AG04450 (cell line): ENCODE data around the gene NSRP1. TPM values are rescaled to one million over a fixed set of nuclear protein-coding genes. Genes with fewer than 3 reads are reported as not detected.

Experiments
- CTCF ChIA-PET: fragments of 300-600, 350-600 bp; formaldehyde crosslinking; extraction: SDS; loops from one replicate; lab custom pipeline; 2022; ENCODE audit warnings: antibody characterized with exemption, inconsistent platforms; lab: Charles Lee
- POLR2A ChIA-PET: fragments of 350-600 bp; formaldehyde crosslinking; extraction: SDS; loops from one replicate; lab custom pipeline; 2021; ENCODE audit warnings: antibody characterized with exemption, inconsistent platforms; lab: Yijun Ruan, JAX
- DNase-seq: peaks from one replicate; pipeline ENCODE4 v3.0.0-alpha.2; 2011; ENCODE audit warnings: low read depth, low spot score
- H3K27ac ChIP-seq: one replicate; pipeline ENCODE4 v1.5.1; 2012; ENCODE audit warnings: low read depth, low read length, control low read depth
- H3K27me3 ChIP-seq: one replicate; pipeline ENCODE4 v1.6.0; 2012; ENCODE audit warnings: low read length; ENCODE audit not compliant: control insufficient read depth, insufficient read depth
- H3K4me3 ChIP-seq: 2 replicates; pipeline ENCODE4 v1.5.1; 2011; ENCODE audit warnings: mild to moderate bottlenecking, low read depth, low read length, control low read depth
- H3K9me3 ChIP-seq: 2 replicates; pipeline ENCODE4 v1.5.1; 2012; ENCODE audit warnings: low read length; ENCODE audit not compliant: control insufficient read depth, insufficient read depth
- polyA plus RNA-seq: library from polyadenylated mRNA; depleted of rRNA; stranded (reverse); fragments of >200 nt; gene quantifications from 2 replicates; pipeline ENCODE4 v1.2.3, GENCODE V29; 2011
- TF ChIP-seq, protein P1 (sequence below): IDR thresholded peaks from 2 replicates; pipeline ENCODE4 v1.5.1; 2011; ENCODE audit warnings: low read depth, low read length, control low read depth, inconsistent platforms

Gene NSRP1
- polyA plus RNA-seq, 1 experiment = 18.6 TPM

- TF ChIP-seq, protein P1, sequence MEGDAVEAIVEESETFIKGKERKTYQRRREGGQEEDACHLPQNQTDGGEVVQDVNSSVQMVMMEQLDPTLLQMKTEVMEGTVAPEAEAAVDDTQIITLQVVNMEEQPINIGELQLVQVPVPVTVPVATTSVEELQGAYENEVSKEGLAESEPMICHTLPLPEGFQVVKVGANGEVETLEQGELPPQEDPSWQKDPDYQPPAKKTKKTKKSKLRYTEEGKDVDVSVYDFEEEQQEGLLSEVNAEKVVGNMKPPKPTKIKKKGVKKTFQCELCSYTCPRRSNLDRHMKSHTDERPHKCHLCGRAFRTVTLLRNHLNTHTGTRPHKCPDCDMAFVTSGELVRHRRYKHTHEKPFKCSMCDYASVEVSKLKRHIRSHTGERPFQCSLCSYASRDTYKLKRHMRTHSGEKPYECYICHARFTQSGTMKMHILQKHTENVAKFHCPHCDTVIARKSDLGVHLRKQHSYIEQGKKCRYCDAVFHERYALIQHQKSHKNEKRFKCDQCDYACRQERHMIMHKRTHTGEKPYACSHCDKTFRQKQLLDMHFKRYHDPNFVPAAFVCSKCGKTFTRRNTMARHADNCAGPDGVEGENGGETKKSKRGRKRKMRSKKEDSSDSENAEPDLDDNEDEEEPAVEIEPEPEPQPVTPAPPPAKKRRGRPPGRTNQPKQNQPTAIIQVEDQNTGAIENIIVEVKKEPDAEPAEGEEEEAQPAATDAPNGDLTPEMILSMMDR = no peak
- no peak overlapping the region for H3K4me3 ChIP-seq
- H3K27ac ChIP-seq = no peak overlapping the region
- H3K9me3 ChIP-seq = peaks cover 3% of the 10 kb centered on the region
- no peak for DNase-seq
- ChIA-PET CTCF (interaction anchor here (0.6 kb wide), 1 partner anchor 258 kb away, joined by 3 read pairs; no protein-coding TSS in a partner anchor), POLR2A (interaction anchor here (0.6 kb wide), 1 partner anchor 21 kb away, joined by 3 read pairs; no protein-coding TSS in a partner anchor)
- no peaks in the 10 kb centered on the region for H3K27me3 ChIP-seq
Measured at GRCh38 chr17:30160419-30161172, 44.0 kb downstream of the NSRP1 start.

DNA sequence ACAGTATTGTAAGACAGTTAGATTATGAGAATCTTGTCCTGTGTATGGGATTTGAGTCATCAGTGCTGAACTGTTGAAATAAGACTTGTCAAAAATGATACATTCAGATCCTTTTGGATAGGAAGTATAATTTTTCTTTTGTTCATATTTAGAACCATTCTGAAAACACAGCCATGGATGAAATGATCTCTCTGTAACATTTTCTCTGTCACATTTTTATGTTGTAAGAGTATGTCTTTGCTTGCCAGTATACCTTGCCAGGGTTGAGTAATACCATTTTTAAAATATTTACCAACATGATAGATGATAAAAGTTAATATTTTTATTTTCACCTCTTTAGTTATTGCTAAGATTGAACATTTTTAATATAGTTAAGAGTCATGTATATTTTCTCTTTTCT, 45.0 kb downstream of the NSRP1 start:
- ChIA-PET CTCF (no interaction called here), POLR2A (interaction anchor here (1.2 kb wide), 1 partner anchor 94 kb away, joined by 3 read pairs; no protein-coding TSS in a partner anchor)
- Histone ChIP-seq H3K27me3 (no peaks in the 10 kb centered on the region), H3K27ac (no peak overlapping the region), H3K9me3 (peaks cover 3% of the 10 kb centered on the region), H3K4me3 (no peak overlapping the region)
- TF ChIP-seq, protein P1 = no peak
- no peak for DNase-seq

DNA sequence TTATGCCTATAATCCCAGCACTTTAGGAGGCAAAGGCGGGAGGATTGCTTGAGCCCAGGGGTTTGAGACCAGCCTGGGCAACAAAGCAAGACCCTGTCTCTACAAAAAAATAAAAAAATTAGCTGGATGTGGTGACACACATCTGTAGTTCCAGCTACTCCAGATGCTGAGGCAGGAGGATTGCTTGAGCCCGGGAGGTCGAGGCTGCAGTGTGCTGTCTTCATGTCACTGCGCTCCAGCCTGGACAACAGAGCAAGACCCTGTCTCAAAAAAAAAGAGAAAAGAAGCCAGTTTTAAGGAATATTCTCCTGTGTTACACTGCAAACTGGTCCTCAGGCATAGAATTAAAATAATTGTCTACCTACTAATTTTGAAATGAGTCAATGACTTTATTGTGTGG, 47.9 kb downstream of the NSRP1 start:
- ChIA-PET POLR2A (no interaction called here), CTCF (interaction anchor here (1.1 kb wide), 1 partner anchor 113 kb away, joined by 3 read pairs; no protein-coding TSS in a partner anchor)
- no peak overlapping the region for H3K27ac ChIP-seq
- peaks cover 3% of the 10 kb centered on the region for H3K9me3 ChIP-seq
- no peak overlapping the region for H3K4me3 ChIP-seq
- DNase-seq = no peak
- TF ChIP-seq, protein P1 = no peak
- no peaks in the 10 kb centered on the region for H3K27me3 ChIP-seq

- ChIA-PET POLR2A (no interaction called here), CTCF (interaction anchor here (1.1 kb wide), 1 partner anchor 113 kb away, joined by 3 read pairs; no protein-coding TSS in a partner anchor)
- no peak overlapping the region for H3K27ac ChIP-seq
- TF ChIP-seq, protein P1 = no peak
- no peak for DNase-seq
- no peaks in the 10 kb centered on the region for H3K9me3 ChIP-seq
- no peaks in the 10 kb centered on the region for H3K27me3 ChIP-seq
- H3K4me3 ChIP-seq = no peak overlapping the region
Measured at GRCh38 chr17:30165147-30165546, 48.5 kb downstream of the NSRP1 start.

- ChIA-PET POLR2A (no interaction called here), CTCF (no interaction called here)
- Histone ChIP-seq H3K9me3 (no peaks in the 10 kb centered on the region), H3K27me3 (no peaks in the 10 kb centered on the region), H3K4me3 (no peak overlapping the region), H3K27ac (no peak overlapping the region)
- TF ChIP-seq, protein P1 = no peak
- DNase-seq = no peak
Measured at GRCh38 chr17:30165960-30166359, 49.3 kb downstream of the NSRP1 start.
